K562 (cell line): ENCODE results near the gene ZNF385D. TPM values are rescaled to one million over a fixed set of nuclear protein-coding genes. Genes with fewer than 3 reads are reported as not detected.

ENCODE experiments used
- ATAC-seq: fragments of 200-7000 bp; cut with Tn5 transposase; 3 replicates; pipeline ENCODE4 v1.9.1; 2020; ENCODE audit warnings: moderate library complexity
- BruUV-seq: library from RNA; stranded (reverse); fragments of 400-500 nt; replicated peaks from 2 replicates; lab custom pipeline; 2021; lab: Mats Ljungman, UMichigan
- CTCF ChIA-PET: fragments of 300-600 bp; formaldehyde crosslinking; extraction: SDS; loops from one replicate; lab custom pipeline; 2021; ENCODE audit warnings: low intra/inter-chr PET ratio; lab: Yijun Ruan, JAX
- POLR2A ChIA-PET: fragments of 300-600, 350-650 bp; sonication (Branson Sonifier 250); formaldehyde crosslinking; extraction: SDS; loops from one replicate; lab custom pipeline; 2021; ENCODE audit warnings: antibody characterized with exemption, inconsistent platforms; lab: Yijun Ruan, JAX
- DNase-seq, 4 experiments: peaks; one replicate each; pipeline versions ENCODE4 v3.0.0 to v3.0.0-alpha.2; 2011 to 2018; ENCODE audit warnings: low spot score in 3 of 4, mixed read lengths in 3 of 4; ENCODE audit errors: extremely low read depth in 1 of 4
- FAIRE-seq: peaks from 2 replicates; lab custom pipeline; 2011; peaks lifted over from hg19 to GRCh38; lab: Jason Lieb, UNC
- H2AFZ ChIP-seq: 2 replicates; pipeline ENCODE4 v1.6.0; 2011; ENCODE audit warnings: low read depth, low read length, control low read depth, inconsistent platforms
- H3K27ac ChIP-seq: fragments of 200-600 bp; 3 replicates; pipeline ENCODE4 v1.8.0; 2011; ENCODE audit warnings: low read depth, mild to moderate bottlenecking, control low read depth, inconsistent platforms, low read length, moderate library complexity, mixed read lengths; ENCODE audit errors: extremely low read depth
- H3K27me3 ChIP-seq, 2 experiments: fragments of 300-600 bp in 1 of 2; 2 replicates in 1 of 2; 3 replicates in 1 of 2; pipeline versions ENCODE4 v1.6.0 to v1.8.0; 2011; ENCODE audit warnings: inconsistent platforms in 2 of 2, low read length in 2 of 2, mild to moderate bottlenecking in 1 of 2, mixed read lengths in 1 of 2, moderate library complexity in 1 of 2; ENCODE audit not compliant: control insufficient read depth in 2 of 2, insufficient read depth in 2 of 2
- H3K36me3 ChIP-seq: fragments of 300-600 bp; 3 replicates; pipeline ENCODE4 v1.8.0; 2011; ENCODE audit warnings: mild to moderate bottlenecking, low read length, inconsistent platforms; ENCODE audit not compliant: control insufficient read depth, insufficient read depth
- H3K4me1 ChIP-seq, 2 experiments: fragments of 200-600 bp in 1 of 2; replicated peaks in 1 of 2; 2 replicates in 1 of 2; 3 replicates in 1 of 2; pipeline versions ENCODE4 v1.5.1 to v1.8.0; 2011; ENCODE audit warnings: inconsistent platforms in 2 of 2, low read length in 2 of 2, mild to moderate bottlenecking in 1 of 2, mixed read lengths in 1 of 2, moderate library complexity in 1 of 2; ENCODE audit not compliant: control insufficient read depth in 2 of 2, insufficient read depth in 2 of 2
- H3K4me2 ChIP-seq: 2 replicates; pipeline ENCODE4 v1.6.1; 2011; ENCODE audit warnings: low read length, control low read depth, inconsistent platforms, mixed read lengths; ENCODE audit not compliant: insufficient read depth
- H3K4me3 ChIP-seq: fragments of 200-600 bp; sonication (generic), shearing (Covaris generic); 2 replicates; pipeline ENCODE4 v1.5.1; 2016; ENCODE audit warnings: control low read depth, inconsistent platforms
- H3K79me2 ChIP-seq: fragments of 200-600 bp; 3 replicates; pipeline ENCODE4 v1.8.0; 2011; ENCODE audit warnings: low read length, inconsistent platforms; ENCODE audit not compliant: control insufficient read depth, insufficient read depth
- H3K9ac ChIP-seq, 2 experiments: 2 replicates each; pipeline versions ENCODE4 v1.6.0 to v1.6.1; 2011; ENCODE audit warnings: low read depth in 2 of 2, low read length in 2 of 2, control low read depth in 1 of 2, inconsistent platforms in 1 of 2, mild to moderate bottlenecking in 1 of 2, mixed read lengths in 1 of 2; ENCODE audit not compliant: insufficient read depth in 1 of 2
- H3K9me1 ChIP-seq: one replicate; pipeline ENCODE4 v1.6.0; 2011; ENCODE audit warnings: inconsistent platforms, mild to moderate bottlenecking, low read length, moderate library complexity; ENCODE audit not compliant: control insufficient read depth, insufficient read depth
- H3K9me3 ChIP-seq: replicated peaks from 2 replicates; pipeline ENCODE4 v1.5.1; 2011; ENCODE audit warnings: low read depth, low read length, inconsistent platforms; ENCODE audit not compliant: control insufficient read depth, insufficient read depth
- H4K20me1 ChIP-seq: replicated peaks from 2 replicates; pipeline ENCODE4 v1.6.1; 2011; ENCODE audit warnings: low read length, inconsistent platforms, mixed read lengths; ENCODE audit not compliant: control insufficient read depth, insufficient read depth
- BACH1 ChIP-seq: fragments of 200-800 bp; sonication (Bioruptor generic); IDR thresholded peaks from 2 replicates; pipeline ENCODE4 v1.6.1; 2016; ENCODE audit warnings: missing genetic modification characterization, missing compliant biosample characterization
- BMI1 ChIP-seq: fragments of 150-350 bp; IDR thresholded peaks from 2 replicates; pipeline ENCODE4 v1.6.1; 2014; ENCODE audit warnings: low read length
- CEBPG ChIP-seq, 3 experiments: fragments of 200-800 bp in 1 of 3; sonication (Bioruptor generic) in 1 of 3; sonication (generic) in 1 of 3; formaldehyde crosslinking in 1 of 3; IDR thresholded peaks in 2 of 3; conservative IDR thresholded peaks in 1 of 3; 2 replicates each; pipeline versions ENCODE4 v1.6.1 to v1.8.0; 2016 to 2022; ENCODE audit warnings: missing compliant biosample characterization in 2 of 3, missing genetic modification characterization in 2 of 3, mild to moderate bottlenecking in 1 of 3, missing genetic modification reagents in 1 of 3
- E2F4 ChIP-seq: sonication (generic); formaldehyde crosslinking; IDR thresholded peaks from 2 replicates; pipeline ENCODE4 v1.8.0; 2022; ENCODE audit warnings: mild to moderate bottlenecking, low read depth, missing genetic modification reagents
- ELF2 ChIP-seq: fragments of 250-450 bp; sonication (Bioruptor Pico); IDR thresholded peaks from 2 replicates; pipeline ENCODE4 v1.5.0; 2021; ENCODE audit warnings: mild to moderate bottlenecking
- FOXA1 ChIP-seq: fragments of 450-650 bp; IDR thresholded peaks from 2 replicates; pipeline ENCODE4 v1.6.1; 2016; ENCODE audit warnings: mild to moderate bottlenecking, borderline replicate concordance
- FOXO4 ChIP-seq: fragments of 450-650 bp; formaldehyde crosslinking; IDR thresholded peaks from 2 replicates; pipeline ENCODE4 v1.4.0; 2020; ENCODE audit warnings: mild to moderate bottlenecking, moderate library complexity
- KLF13 ChIP-seq: fragments of 450-650 bp; IDR thresholded peaks from 2 replicates; pipeline ENCODE4 v1.6.1; 2016; ENCODE audit warnings: missing genetic modification characterization, low read depth, mild to moderate bottlenecking, missing compliant biosample characterization, moderate library complexity, borderline replicate concordance
- MLX ChIP-seq, 2 experiments: fragments of 450-650 bp in 1 of 2; sonication (generic) in 1 of 2; formaldehyde crosslinking; conservative IDR thresholded peaks; 2 replicates each; pipeline versions ENCODE4 v1.4.0 to v1.8.1; 2020 to 2022; ENCODE audit warnings: mild to moderate bottlenecking in 1 of 2, missing genetic modification reagents in 1 of 2
- NCOA4 ChIP-seq: fragments of 450-650 bp; IDR thresholded peaks from 2 replicates; pipeline ENCODE4 v1.6.1; 2018; ENCODE audit warnings: mild to moderate bottlenecking; ENCODE audit not compliant: partially characterized antibody
- NFE2 ChIP-seq: IDR thresholded peaks from 2 replicates; pipeline ENCODE4 v1.6.1; 2014; ENCODE audit warnings: antibody characterized with exemption, low read depth
- NONO ChIP-seq, 2 experiments: fragments of 200-400 bp in 1 of 2; fragments of 450-650 bp in 1 of 2; formaldehyde crosslinking in 1 of 2; IDR thresholded peaks; 2 replicates each; pipeline ENCODE4 v1.6.1; 2017; ENCODE audit warnings: low read depth in 2 of 2, mild to moderate bottlenecking in 2 of 2, moderate library complexity in 2 of 2, low read length in 1 of 2
- RUNX1 ChIP-seq: sonication (generic); IDR thresholded peaks from 2 replicates; pipeline ENCODE4 v1.6.1; 2016; ENCODE audit warnings: antibody characterized with exemption, low read depth
- TCF3 ChIP-seq: sonication (generic); formaldehyde crosslinking; IDR thresholded peaks from 2 replicates; pipeline ENCODE4 v1.4.0; 2020; ENCODE audit warnings: mild to moderate bottlenecking, missing genetic modification reagents
- TFE3 ChIP-seq: fragments of 450-650 bp; formaldehyde crosslinking; IDR thresholded peaks from 2 replicates; pipeline ENCODE4 v1.4.0; 2020; ENCODE audit warnings: mild to moderate bottlenecking, mixed read lengths
- ZNF830 ChIP-seq: fragments of 250-450 bp; sonication (Bioruptor Pico); IDR thresholded peaks from 2 replicates; pipeline ENCODE4 v1.5.0; 2021; ENCODE audit warnings: mild to moderate bottlenecking
- WGBS: fragments of 100-300 bp; shearing (Covaris generic); methylation state at CpG from one replicate; pipeline ENCODE4 v1.1.6; 2016; ENCODE audit warnings: low coverage, mixed read lengths; ENCODE audit not compliant: insufficient coverage; ENCODE audit errors: missing lambda C conversion rate; 5-methylcytosine and 5-hydroxymethylcytosine counted together
- in situ Hi-C: fragments of 300-500 bp; cut with MboI; formaldehyde crosslinking; loops from 4 replicates; pipeline ENCODE4 v1.15.0; 2018; ENCODE audit warnings: inconsistent platforms, mixed read lengths
- intact Hi-C: fragments of 100-400 bp; cut with micrococcal nuclease; formaldehyde crosslinking; loops from 2 replicates; pipeline ENCODE4 v1.14.2; 2022
- polyA plus RNA-seq, 8 experiments: library from polyadenylated mRNA; depleted of rRNA in 4 of 8; stranded (reverse) in 5 of 8; unstranded in 3 of 8; fragments of >200 nt; fragmentation: Nextera tagmentation in 2 of 8; fragmentation: Illumina TruSeq in 1 of 8; extraction: Ambion mirVana in 2 of 8; extraction: Trizol in 1 of 8; gene quantifications; 2 replicates each; pipeline versions ENCODE4 v1.2.1 to v1.2.3, GENCODE V29; 2011 to 2014; ENCODE audit warnings: inconsistent platforms in 1 of 8, missing spikeins in 1 of 8
- total RNA-seq, 7 experiments: library from RNA; depleted of rRNA in 6 of 7; stranded (reverse); fragments of >200 nt in 6 of 7; fragmentation: Illumina TruSeq in 2 of 7; extraction: Trizol in 2 of 7; gene quantifications; 2 replicates each; pipeline versions ENCODE4 v1.2.1 to v1.2.3, GENCODE V29; 2011 to 2021; ENCODE audit warnings: low replicate concordance in 1 of 7

Gene ZNF385D
- total and polyA plus RNA-seq, 9 of the 15 experiments (the other 6 are each of a cell fraction or from before 2014, with no cell fraction given) = 0.14 to 1.7 (median 0.51) TPM

- TF ChIP-seq BMI1 (no peak), FOXA1 (no peak), TFE3 (CRISPR knock-in tag) (no peak), ZNF830 (no peak), KLF13 (no peak)
Measured at GRCh38 chr3:21585216-21585740, 165.7 kb downstream of the ZNF385D start (continued).

GRCh38 chr3:21573291-21573690 is 177.7 kb downstream of the ZNF385D start:
- H3K27ac ChIP-seq = no peak overlapping the region
- no peak for FAIRE-seq
- WGBS = 24% methylated on average over 2 of the region's 2 CpGs
- no peak for TF ChIP-seq NFE2
- no peak for TF ChIP-seq FOXO4 (CRISPR knock-in tag)
- TF ChIP-seq BACH1 (tag) = no peak
- TF ChIP-seq ELF2 (CRISPR knock-in tag) = no peak
- no peak for TF ChIP-seq NONO (IDR thresholded peaks at IDR 0.05; ENCODE audit: low read depth in 2 of 2, low read length in 1 of 2)
- TF ChIP-seq RUNX1 = no peak
- no peak for TF ChIP-seq TCF3 (CRISPR knock-in tag)
- TF ChIP-seq NCOA4 = no peak
- no peak for TF ChIP-seq MLX (CRISPR knock-in tag; conservative IDR thresholded peaks at IDR 0.05)
- TF ChIP-seq CEBPG (CRISPR knock-in tag; IDR thresholded peaks at IDR 0.05) = no peak
- TF ChIP-seq CEBPG (tag; conservative IDR thresholded peaks at IDR 0.05 in 1 of 2, IDR thresholded peaks at IDR 0.05 in 1 of 2) = no peak
- TF ChIP-seq E2F4 (CRISPR knock-in tag) = no peak

More at GRCh38 chr3:21573291-21573690, 177.7 kb downstream of the ZNF385D start:
- Histone ChIP-seq H3K4me1 (no peaks in the 10 kb centered on the region), H3K4me3 (no peak overlapping the region), H3K9me1 (no peaks in the 10 kb centered on the region), H4K20me1 (no peaks in the 10 kb centered on the region), H2AFZ (no peak overlapping the region), H3K4me2 (no peak overlapping the region), H3K9ac (no peak overlapping the region), H3K9me3 (no peaks in the 10 kb centered on the region), H3K36me3 (no peaks in the 10 kb centered on the region), H3K79me2 (peaks cover 56% of the 10 kb centered on the region; the same call in 2 of the 3 replicates), H3K27me3 (no peaks in the 10 kb centered on the region)
- CTCF ChIA-PET = no interaction called here
- POLR2A ChIA-PET = no interaction called here
- intact Hi-C loops (no loop called here), in situ Hi-C loops (no loop called here)
- BruUV-seq = no TSS peak
- DNase-seq = no peak
- ATAC-seq = no peak
